Mesenteric fat pad (tissue), 1 donor: ENCODE data around the gene OSMR. TPM values are rescaled to one million over a fixed set of nuclear protein-coding genes. Genes with fewer than 3 reads are reported as not detected.

ENCODE experiments used
- DNase-seq: peaks from one replicate; pipeline ENCODE4 v3.0.0-alpha.2; 2020; ENCODE audit warnings: low spot score
- long read RNA-seq: library from polyadenylated mRNA; unstranded; transcript quantifications from one replicate; pipeline ENCODE4 v2.0.0, GENCODE V29; 2020
- total RNA-seq: library from RNA; stranded (reverse); fragmentation: NEBNext Ultra II Directional; extraction: Animal tissue kit (Norgen Biotek cat#: 25700); gene quantifications from one replicate; pipeline ENCODE4 v1.2.1, GENCODE V29; 2021
- donor health status: DM: yes; HTN: yes; CAD: no.

The OSMR gene
- 141 TPM for total RNA-seq
- long read RNA-seq, full-length matches to known transcripts: 7 of 105 reads
- long read RNA-seq, partial matches to known transcripts: 32 of 105 reads
- long read RNA-seq, other reads (novel, unspliced or antisense): 66 of 105 reads

DNA sequence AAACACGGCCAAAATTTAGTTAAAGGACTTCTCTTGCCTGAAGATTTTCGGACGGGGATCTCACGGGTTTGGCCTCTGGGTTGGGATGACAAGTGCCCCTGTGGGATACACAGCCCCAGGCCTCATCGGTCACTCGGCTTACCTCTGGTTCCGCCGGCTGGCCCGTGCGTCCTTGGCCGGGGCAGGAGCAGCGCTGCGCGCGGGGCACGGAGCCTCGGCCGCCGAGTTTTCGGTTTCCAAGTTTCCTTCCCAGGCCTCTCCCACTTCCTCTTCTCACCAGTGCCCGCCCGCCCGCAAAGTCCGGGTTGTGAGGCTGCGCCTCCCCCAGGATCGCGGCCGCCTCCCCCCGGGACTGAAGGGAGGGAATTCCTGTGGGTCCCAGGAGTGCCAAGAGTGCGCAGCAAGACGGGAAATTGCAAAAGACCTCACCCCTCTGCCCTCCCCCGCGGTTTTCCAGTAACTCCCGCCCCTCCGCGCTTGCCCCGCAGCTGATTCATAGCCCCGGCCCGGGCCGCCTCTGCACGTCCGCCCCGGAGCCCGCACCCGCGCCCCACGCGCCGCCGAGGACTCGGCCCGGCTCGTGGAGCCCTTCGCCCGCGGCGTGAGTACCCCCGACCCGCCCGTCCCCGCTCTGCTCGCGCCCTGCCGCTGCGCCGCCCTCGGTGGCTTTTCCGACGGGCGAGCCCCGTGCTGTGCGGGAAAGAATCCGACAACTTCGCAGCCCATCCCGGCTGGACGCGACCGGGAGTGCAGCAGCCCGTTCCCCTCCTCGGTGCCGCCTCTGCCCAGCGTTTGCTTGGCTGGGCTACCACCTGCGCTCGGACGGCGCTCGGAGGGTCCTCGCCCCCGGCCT is at the start of gene OSMR:
TSS of gene OSMR (plus strand) at position 487 of the 853 bp plus-strand sequence. CDS start 23,033 bp downstream, outside the sequence.
- DNase-seq: peak; percentile 96

DNA sequence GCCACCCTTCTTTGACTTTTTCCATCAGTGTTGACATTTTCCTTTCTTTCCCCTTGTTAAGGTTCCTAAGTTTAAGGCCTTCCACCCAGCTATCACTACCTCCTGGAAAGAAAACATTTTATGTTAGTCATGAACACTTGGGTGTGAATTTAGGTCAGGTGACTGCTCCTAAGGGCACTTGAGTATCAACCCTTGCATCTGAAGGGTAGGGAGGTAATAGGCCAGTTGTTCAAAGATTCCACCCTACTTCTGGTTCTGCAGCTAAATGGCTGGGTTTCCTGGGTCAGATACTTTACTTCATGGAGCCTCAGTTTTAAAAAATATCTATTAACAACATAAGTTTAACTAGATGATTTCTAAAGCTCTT is 49.1 kb upstream of the OSMR start:
- DNase-seq: no peak

DNA sequence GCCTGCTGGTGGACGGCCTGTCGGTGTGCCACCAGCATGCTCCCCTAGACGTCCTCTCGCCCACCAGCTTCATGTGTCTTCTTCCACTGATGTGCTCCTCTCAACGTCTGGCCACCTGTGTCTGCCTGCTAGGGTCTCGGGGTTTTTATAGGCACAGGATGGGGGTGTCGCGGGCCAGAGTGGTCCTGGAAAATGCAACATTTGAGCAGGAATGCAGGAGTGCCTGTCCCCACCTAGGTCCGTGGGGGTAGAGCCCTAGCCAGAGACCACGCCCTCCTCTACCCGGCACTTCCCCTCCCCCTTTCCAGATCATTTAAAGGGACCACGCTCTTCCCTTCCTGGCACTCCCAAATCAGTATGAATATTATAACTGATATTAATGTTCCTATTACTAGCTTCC is 48.0 kb upstream of the OSMR start:
- no peak for DNase-seq

DNA sequence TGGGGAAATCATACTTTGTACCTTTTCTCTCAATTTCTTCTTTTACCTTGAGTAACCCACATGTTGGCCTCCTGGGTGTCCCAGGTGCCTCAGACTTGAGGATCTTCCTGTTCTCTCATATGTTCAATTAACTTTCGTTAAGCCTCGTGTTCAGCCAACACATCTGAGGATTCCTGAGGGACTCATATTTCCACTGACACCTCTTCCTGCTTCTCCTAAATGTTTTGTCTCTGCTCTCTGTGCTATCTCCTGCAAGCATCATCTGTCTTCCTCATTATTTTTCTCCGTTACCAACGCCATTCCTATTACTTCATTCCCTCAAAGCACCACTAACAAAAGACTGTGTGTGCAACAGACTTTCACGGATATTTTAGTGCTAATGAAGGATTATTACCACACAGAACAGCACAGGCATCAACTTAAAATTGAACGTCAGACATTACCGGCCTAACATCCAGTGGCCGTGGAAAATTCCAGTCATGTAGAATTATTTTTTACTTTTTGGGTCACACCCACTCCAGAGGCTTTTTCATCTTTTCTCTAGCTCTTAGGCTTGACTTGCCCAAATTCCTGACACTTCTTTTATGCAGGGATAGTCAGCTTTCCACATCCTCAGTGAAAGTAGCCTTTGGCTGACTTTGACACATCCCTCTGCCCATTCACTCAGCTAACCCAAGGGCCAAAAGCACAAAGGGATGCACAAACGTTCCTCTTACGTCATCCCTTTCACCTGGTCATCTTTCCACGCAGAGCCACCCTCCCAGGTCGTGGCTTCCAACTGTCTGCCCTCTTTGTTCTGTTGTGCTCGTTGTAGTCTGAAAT is 46.0 kb upstream of the OSMR start:
- no peak for DNase-seq

DNA sequence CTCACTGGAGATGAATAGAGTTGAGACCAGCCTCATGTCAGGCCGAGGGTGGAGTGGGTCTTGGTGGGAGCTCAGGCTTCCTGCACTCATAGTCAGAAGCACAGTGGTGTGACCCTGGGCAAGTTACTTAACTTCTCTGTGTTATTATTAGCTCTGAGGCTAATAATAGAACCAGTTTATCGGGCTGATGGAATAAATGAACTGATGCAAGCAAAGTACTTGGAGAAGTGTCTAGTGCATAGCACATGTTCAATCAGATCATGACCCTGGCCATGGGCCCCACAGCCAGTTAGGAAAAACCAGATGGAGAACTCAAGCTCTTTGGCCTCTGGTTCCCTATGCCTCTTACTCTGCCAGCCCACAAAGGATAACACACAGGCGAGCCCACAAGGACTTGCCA is 45.3 kb upstream of the OSMR start:
- no peak for DNase-seq

GRCh38 chr5:38802125-38802524 is 43.7 kb upstream of the OSMR start:
- no peak for DNase-seq

GRCh38 chr5:38803246-38803645 is 42.6 kb upstream of the OSMR start:
- no peak for DNase-seq

- DNase-seq: no peak
These were observed 39.0 kb upstream of the OSMR start for GRCh38 chr5:38806775-38807258.

DNA sequence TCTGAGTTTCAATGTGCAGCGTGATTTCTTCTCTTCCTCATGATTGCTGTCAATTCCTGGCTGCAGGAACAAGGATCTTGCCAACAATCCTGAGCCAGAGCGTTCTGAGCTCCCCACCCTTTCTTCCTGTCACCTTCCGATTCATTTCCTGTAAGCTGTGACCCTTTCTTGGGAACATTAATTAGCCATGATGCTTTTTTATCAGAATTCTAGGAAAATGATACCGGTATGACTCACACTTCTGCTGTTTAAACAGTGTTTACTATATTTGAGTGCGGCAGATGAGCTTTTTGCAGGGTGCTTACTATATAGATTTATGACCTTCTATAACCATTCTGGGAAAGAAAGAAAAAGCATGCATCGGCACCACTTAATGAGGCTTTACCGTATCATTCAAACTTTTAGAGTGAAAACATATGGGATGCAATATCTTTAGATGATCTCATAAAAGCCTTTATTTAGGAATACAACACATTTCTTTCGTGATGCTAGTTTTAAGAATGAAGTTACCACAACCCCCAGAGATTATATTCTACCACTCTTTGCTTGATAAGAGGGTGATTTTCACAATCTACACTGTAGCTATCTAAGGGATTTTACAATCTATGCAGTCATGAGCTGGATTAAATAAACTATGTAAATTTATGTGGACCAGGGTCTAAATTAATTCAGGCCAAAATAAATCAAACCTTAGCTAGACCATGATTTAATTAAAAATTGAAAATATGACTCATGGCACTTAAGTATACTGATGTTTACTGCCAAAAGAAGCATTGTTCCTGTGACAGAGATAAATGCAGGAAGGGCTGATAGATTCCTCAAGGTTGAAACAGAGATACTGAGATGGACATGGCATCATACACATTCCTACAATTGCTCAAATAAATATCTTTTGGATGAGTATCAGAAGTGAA is 38.0 kb upstream of the OSMR start:
- DNase-seq: no peak

DNA sequence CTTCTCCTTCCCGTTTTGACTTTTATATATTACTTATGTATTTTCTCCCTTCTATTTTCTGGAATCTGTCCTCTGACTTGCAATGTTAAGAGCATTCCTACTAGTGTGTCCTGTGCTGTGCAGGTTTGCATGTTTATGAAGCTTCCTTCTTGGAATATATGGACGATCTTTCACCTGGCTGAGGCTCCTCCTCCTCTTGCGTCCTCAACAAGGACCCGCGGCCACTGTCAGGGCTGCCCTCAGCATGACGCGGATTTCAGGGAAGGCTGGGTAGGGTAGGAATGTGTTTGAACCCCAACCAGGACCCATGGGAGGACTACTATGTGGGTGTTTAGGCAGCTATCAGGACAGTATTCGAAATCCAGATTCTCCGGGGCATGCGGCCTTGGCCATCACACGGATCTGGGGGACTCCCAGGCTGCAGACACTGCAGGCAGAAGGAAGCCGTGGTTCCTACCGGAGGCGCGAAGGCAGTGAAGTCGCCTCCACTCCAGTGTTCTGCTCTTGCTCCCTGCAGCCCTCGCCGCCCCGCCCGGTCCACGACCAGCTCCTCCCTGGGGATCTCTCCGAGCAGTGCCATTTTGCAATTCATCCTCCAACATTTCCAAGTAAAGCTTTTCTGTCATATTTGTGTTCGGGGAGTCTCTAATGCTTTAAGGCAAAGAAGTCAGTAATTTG is 37.0 kb upstream of the OSMR start:
- no peak for DNase-seq

DNA sequence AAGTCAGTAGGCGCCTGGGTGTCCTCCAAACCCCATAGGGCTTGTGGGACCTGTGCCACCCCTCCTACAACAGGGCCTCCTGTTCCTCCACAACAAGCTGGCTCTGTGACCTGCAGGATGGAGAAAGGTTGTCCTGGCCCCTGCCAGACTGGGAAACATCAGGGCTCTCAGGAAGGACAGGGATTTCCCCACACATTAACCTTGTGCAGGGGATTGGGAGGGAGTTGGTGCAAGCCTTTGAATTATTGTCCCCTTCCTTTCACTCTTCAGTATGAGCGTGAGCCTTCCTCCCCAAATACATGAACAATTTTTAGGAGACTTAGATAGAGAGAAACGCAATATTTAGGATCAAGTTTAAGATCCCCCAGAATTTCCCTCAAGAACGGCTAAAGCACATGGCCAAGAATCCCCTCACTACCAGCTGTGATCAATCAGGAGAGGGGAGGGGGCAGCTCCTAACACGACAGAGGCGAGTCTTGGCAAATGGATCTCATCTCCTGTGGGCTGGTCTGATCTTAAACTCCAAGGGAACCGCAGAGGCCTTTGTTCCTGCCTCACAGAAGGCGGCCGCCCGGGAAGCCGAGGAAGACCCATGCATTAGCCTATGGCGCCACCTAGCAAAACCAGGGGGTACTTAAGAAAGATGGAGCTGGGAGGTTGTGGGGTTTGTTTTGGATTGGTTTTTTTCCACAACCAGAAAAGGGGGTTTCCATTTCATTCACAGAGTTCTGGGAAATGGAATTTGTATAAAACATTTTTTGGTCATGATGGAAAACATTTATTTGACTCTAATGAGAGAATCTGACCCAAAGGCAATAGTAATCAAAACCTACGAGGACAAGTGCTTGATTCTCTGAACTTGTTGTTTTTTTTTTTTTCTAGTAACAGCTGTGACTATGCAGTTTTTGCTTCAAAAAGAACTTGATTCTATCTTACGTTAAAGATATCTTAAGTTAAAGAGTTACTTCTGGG is 36.1 kb upstream of the OSMR start:
- DNase-seq: no peak

DNA sequence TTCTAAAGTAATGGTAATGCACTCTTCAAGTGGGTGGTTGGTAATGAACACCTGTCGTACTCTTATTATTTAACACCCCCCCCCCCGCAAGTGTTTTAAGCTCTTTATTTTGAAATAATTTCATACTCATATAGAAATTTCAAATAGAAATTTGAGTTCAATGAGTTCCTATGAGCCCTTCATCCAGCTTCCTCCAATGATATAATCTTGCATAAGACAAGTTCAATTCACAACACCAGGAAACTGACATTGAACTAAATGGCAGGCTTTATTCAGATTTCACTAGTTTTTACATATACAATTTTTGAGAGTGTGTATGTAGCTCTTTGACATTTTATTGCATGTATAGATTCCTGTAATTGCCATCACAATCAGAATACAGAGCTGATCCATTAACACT is 30.9 kb upstream of the OSMR start:
- no peak for DNase-seq

- DNase-seq: no peak
These were observed 29.5 kb upstream of the OSMR start for GRCh38 chr5:38816083-38817030.

DNA sequence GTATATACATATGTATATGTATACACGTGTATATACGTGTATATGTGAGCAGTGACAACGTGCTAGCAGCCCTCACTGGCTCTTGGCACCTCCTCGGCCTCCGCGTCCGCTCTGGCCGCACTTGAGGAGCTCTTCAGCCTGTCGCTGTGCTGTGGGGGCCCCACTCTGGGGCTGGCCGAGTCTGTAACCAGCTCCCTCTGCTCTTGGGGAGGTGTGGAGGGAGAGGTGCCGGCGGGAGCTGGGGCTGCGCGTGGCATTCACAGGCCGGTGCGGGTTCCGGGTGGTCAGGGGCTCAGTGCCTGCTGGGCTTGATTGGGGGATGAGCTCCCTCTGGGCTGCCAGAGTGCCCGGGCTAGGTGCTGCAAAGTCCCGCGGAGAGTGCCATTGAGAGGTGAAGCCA is 24.1 kb upstream of the OSMR start:
- DNase-seq: no peak

DNA sequence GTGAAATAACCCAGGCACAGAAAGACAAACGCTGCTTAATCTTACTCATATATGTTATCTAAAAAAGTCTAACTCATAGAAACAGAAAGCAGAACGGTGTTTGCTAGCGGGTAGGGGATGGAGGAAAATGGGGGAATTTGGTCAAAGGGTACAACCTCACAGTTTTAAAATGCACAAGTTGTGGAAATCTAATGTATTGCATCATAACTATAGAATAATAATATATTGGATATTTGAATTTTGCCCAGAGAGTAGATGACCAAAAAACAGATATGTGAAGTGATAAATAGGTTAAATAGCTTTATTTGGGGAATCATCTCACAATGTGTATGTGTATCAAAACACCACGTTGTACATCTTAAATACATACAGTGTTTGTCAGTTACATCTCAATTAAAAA is 22.3 kb upstream of the OSMR start:
- no peak for DNase-seq

DNA sequence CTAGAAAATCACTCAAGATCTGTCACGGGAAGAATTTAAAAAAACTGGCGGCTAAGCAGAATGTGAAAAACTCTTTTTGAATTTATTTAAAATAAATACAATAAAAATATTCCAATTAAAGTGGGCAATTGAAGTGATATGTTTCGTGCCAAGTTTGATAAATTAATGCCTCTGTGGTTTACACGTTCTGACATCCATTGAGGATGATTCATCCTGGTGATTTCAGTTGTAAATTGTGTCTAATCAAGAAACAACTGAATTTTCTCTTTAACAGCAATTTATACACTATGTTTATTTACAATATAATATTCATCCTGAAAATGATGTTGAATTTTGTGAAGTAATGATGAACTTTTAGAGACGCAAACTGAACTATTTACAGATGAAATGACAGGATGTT is 21.0 kb upstream of the OSMR start:
- no peak for DNase-seq

GRCh38 chr5:38825494-38825893 is 20.3 kb upstream of the OSMR start:
- DNase-seq: no peak

DNA sequence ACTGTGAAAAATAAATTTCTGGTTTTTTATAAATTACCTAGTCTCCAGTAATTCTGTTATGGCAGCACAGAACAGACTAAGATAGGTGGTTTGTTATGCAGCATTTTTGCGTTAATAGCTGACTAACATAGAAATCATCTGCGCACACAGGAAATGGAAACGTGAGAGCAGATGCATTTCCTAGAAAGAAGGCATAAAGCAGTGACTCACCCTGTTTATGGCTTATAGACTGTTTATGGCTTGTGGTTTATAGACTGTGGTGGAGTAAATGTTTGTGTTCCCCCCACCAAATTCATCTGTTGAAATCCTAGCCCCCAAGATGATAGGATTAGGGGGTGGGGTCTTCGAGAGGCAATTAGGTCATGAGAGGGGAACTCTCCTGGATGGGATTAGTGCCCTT is 18.3 kb upstream of the OSMR start:
- DNase-seq: no peak
